Measurements from ENCODE around the gene NUDT9.
A peak's percentile ranks its signal among the peaks of the same experiment; 100 is the strongest.
"Not testable (repeated sequence)": the region's sequence is repeated elsewhere in the genome, so short reads cannot be mapped to it uniquely, and the experiment has no call there.

Gene NUDT9

DNA sequence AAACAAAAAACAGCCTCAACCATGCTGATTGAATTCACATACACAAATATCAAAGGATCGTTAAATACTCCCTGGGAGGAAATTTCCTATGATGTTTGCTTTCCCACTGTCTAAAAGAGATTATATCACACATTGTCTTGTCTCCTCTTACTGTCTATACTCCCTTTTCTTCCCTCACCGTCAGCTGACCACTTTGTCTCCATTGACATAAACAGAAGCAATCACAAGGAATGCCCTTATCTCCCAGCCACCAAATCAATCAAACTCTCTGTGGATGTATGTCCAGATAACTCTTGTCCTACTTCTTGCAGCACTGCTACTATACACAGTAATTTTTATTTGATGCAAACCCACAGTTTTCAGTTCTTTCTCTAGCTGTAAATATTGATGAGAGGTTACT is 12.2 kb upstream of the NUDT9 start:
- DNase-seq = no peak

DNA sequence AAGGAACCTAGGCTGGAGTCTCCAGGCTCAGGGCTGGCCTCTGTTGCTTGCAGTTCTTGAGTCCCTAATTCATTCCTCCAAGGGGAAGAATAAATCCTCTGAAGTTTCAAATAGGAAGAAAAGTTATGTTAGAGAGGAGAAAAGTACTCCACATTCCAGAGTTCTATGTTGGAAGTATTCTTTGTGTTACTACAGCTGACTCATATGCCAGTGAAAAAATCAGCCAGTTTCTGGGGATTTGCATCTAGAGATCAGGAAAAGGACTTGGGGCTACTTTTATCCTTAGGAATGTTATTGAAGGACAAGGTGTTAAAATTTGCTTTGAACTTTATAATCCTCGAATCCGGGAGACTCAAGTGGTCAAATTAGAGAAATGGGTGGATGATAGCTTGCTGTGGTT is 11.7 kb upstream of the NUDT9 start:
- DNase-seq = no peak

DNA sequence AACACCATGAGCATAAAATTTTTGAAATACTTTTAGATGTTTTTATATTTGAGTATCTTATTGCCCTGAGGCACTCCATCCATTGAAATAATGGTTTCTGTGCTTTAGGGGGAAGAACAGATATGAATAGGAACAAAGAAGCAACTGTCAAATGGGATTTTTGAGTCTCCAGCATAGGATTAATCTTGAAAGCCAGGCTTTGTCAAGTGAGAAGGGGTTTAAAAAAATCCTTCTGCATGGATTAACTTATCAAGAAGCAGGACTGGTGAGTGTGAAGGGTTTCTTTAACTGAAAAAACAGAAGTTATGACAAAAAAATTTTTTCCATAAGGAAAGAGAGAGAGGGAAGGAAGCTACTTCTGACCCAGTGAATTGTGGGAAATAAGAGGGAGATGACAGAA is 7.6 kb upstream of the NUDT9 start:
- DNase-seq = no peak

GRCh38 chr4:87416965-87417364 is 5.4 kb upstream of the NUDT9 start:
- no peak for DNase-seq

GRCh38 chr4:87418410-87418809 is 4.0 kb upstream of the NUDT9 start:
- not testable (repeated sequence) for DNase-seq

- DNase-seq = no peak
These were observed 2.7 kb upstream of the NUDT9 start for GRCh38 chr4:87419578-87420249.

DNA sequence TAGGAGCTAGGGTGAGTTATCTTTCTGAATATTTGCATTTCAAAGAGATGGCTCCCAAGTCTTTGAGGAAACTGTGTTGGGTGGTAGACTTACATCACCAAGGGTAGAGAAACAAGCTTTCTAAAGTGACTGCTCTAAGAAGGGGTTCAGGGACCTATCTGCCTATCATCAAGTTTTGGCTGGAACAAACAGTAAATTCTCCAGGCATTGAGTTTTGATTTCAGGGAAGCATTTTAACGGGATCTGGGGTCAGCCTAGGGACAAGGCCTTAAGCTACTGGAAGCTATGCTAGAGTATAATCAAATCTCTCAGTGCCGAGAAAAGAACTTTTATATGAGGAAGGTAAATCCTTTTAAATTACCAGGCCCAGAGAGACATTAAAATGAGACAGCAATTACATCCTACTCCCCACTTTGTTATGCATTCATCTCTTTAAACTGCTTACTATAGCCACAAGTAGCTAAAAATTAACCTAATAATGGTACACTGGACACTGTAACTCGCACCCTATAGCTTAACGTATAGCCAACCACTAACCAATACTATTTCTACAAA is 2.0 kb upstream of the NUDT9 start:
- no peak for DNase-seq

DNA sequence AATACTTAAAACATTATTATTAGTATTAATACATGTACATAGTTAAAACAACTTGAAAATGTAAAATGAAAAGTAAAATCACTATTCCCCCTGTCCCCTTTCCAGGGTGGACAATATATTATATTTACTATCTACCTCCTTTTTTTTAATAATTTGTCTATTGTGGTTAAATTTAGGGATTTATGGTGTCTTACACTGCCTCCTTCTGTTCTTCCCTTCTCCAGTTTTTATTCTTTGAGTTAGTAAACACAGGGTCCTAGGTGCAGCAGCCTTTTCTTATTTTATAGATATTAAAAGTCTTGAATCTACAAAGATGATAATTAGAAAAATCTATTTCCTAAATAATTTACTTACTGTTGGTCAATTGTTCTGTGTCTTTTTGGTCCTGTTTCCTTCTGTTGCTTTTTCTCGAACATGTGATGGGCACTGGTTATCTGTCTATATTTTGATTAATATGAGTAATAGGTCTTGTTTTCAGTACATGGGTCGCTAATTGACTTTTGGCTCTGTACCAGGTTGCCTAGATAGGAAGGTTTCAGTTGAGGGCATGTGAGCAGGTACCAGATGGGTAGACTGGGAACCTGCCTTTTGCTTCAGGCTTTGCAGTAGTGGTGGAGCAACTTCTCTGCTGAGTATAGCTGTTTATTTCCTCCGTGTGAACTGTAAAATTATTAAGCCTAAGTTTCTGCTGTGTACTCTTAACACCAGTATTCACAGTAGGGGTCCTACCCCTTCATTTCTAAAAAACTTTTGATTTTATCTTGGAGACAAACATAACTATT is 1.1 kb downstream of the NUDT9 start:
- peak; percentile 19 for DNase-seq

DNA sequence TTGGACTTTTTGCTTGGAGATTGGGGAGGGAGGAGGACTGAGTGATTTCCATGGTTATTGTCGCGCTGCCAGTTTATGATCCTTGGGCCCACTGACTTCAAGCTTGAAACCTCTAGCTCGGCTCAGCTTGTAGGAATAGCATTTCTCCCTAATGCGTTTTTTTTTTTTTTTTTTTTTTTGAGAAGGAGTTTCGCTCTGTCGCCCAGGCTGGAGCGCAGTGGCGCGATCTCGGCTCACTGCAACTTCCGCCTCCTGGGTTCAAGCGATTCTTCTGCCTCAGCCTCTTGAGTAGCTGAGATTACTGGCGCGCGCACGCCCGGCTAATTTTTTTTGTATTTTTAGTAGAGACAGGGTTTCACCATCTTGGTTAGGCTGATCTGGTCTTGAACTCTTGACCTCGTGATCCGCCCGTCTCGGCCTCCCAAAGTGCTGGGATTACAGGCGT is 1.7 kb downstream of the NUDT9 start:
- not testable (repeated sequence) for DNase-seq

- DNase-seq = no peak
These were observed 3.3 kb downstream of the NUDT9 start for GRCh38 chr4:87425711-87426110.

GRCh38 chr4:87426865-87427517 is 4.6 kb downstream of the NUDT9 start:
- no peak for DNase-seq

DNA sequence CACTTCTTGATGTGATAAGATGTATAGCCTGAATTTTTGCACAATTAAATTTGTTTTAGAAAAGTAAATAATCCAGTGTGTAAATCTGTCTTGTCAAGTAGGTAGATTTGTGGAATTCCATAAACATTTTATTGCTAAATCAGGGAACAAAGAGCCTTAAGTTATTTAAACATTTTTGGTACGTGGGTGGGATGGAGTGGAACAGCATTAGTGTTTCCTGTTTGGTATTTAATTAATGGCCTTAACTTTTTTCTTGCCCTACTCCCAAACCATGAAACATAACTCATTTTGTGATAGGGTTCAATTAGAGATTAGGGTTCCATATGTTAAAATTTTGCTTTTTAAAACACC is 5.1 kb downstream of the NUDT9 start:
- DNase-seq = no peak

GRCh38 chr4:87428979-87429378 is 6.6 kb downstream of the NUDT9 start:
- no peak for DNase-seq

GRCh38 chr4:87430038-87430437 is 7.7 kb downstream of the NUDT9 start:
- DNase-seq = no peak

- DNase-seq = no peak
These were observed 11.0 kb downstream of the NUDT9 start for GRCh38 chr4:87433342-87433741.

- DNase-seq = no peak
These were observed 20.5 kb downstream of the NUDT9 start for GRCh38 chr4:87442889-87443288.

GRCh38 chr4:87444741-87445140 is 22.4 kb downstream of the NUDT9 start:
- DNase-seq = no peak

DNA sequence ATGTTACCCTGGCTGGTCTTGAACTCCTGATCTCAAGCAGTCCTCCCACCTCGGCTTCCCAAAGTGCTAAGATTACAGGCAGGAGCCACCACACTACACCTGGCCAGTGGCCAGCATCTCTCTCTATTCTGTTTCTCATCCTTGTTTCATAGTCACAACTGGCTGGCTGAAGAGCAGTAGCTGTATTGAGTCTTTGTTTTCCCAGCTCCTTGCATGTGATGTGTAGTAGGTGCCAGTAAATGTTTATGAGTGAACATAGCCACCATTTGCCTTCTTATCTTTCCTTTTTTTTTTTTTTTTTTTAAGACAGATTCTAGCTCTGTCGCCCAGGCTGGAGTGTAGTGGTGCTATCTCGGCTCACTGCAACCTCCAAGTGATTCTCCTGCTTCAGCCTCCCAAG is 23.6 kb downstream of the NUDT9 start:
- no peak for DNase-seq

GRCh38 chr4:87446375-87446774 is 24.0 kb downstream of the NUDT9 start:
- not testable (repeated sequence) for DNase-seq

GRCh38 chr4:87451537-87451936 is 29.2 kb downstream of the NUDT9 start:
- DNase-seq = no peak

GRCh38 chr4:87458913-87459312 is 36.5 kb downstream of the NUDT9 start:
- DNase-seq = no peak

DNA sequence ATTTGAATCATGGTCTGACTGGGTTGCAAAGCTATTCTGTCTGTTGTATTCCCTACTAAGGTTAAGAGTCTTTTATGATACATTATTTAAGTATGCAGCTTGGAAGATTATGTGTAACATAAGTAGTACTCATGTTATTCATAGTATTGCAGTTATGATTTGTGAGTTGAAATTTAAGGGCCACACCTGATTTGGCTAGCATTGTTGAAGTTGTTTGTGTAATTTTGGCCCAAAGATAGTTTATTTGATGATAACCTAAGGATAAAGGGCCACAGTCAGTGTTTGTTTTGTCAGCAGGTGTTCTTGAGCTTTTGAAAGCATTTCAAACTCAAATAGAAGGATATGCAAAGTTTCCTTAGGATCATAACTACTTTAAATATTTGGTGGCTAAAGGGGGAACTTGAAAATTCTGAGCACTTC is 38.9 kb downstream of the NUDT9 start:
- DNase-seq = no peak

DNA sequence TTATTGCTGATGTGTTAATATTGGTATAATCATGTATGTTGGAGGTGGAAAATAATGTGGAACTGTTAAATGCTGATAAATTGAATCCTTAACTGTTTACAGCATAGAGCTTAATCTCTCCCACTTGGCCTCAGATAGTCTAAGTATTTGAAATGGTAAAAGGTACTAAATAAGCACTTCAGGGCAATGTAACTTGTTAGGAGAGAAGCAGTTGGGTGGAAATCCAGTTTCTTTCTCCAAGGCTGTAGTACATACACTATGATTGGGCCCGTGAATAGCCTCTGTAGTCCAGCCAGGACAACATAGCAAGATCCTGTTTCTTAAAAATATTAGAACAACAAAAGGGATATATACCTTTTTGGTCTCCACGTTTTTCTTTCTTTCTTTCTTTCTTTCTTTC is 39.7 kb downstream of the NUDT9 start:
- DNase-seq = no peak
